Measurements from ENCODE around the gene GRK3.
A peak's percentile ranks its signal among the peaks of the same experiment; 100 is the strongest.

Gene GRK3

GRCh38 chr22:25628494-25628893 is 64.0 kb downstream of the GRK3 start:
- DNase-seq: no peak

- DNase-seq: no peak
Observed at GRCh38 chr22:25629613-25630012, 65.1 kb downstream of the GRK3 start.

GRCh38 chr22:25630447-25630846 is 66.0 kb downstream of the GRK3 start:
- no peak for DNase-seq

- no peak for DNase-seq
Observed at GRCh38 chr22:25636323-25636722, 71.8 kb downstream of the GRK3 start.

- no peak for DNase-seq
Observed at GRCh38 chr22:25637032-25637431, 72.6 kb downstream of the GRK3 start.

GRCh38 chr22:25637672-25638071 is 73.2 kb downstream of the GRK3 start:
- DNase-seq: no peak

- no peak for DNase-seq
Observed at GRCh38 chr22:25638638-25639037, 74.2 kb downstream of the GRK3 start.

GRCh38 chr22:25641650-25642049 is 77.2 kb downstream of the GRK3 start:
- DNase-seq: no peak

GRCh38 chr22:25643232-25644000 is 78.9 kb downstream of the GRK3 start:
- DNase-seq: no peak

GRCh38 chr22:25644122-25644521 is 79.6 kb downstream of the GRK3 start:
- no peak for DNase-seq

GRCh38 chr22:25645266-25645665 is 80.8 kb downstream of the GRK3 start:
- DNase-seq: no peak

- DNase-seq: no peak
Observed at GRCh38 chr22:25645964-25646363, 81.5 kb downstream of the GRK3 start.

GRCh38 chr22:25650833-25651232 is 86.4 kb downstream of the GRK3 start:
- DNase-seq: peak in 1 of 2 donors; percentile 73

- DNase-seq: peak in 1 of 2 donors; percentile 19
Observed at GRCh38 chr22:25651332-25652085, 87.0 kb downstream of the GRK3 start.

- no peak for DNase-seq
Observed at GRCh38 chr22:25654676-25655075, 90.2 kb downstream of the GRK3 start.

- no peak for DNase-seq
Observed at GRCh38 chr22:25655371-25655935, 91.0 kb downstream of the GRK3 start.

GRCh38 chr22:25656724-25657123 is 92.2 kb downstream of the GRK3 start:
- DNase-seq: no peak

GRCh38 chr22:25658633-25659032 is 94.2 kb downstream of the GRK3 start:
- DNase-seq: no peak

GRCh38 chr22:25659413-25659812 is 94.9 kb downstream of the GRK3 start:
- no peak for DNase-seq

- DNase-seq: no peak
Observed at GRCh38 chr22:25660336-25660735, 95.9 kb downstream of the GRK3 start.

- DNase-seq: no peak
Observed at GRCh38 chr22:25661073-25661472, 96.6 kb downstream of the GRK3 start.

GRCh38 chr22:25663654-25664053 is 99.2 kb downstream of the GRK3 start:
- no peak for DNase-seq

GRCh38 chr22:25666308-25666707 is 101.8 kb downstream of the GRK3 start:
- peak in 1 of 2 donors; percentile 40 for DNase-seq

GRCh38 chr22:25668437-25668836 is 104.0 kb downstream of the GRK3 start:
- DNase-seq: no peak
